Pancreas (tissue), 10 donors: ENCODE results near the gene UBE2L5. TPM values are rescaled to one million over a fixed set of nuclear protein-coding genes. Genes with fewer than 3 reads are reported as not detected.
"Not testable (repeated sequence)": the region's sequence is repeated elsewhere in the genome, so short reads cannot be mapped to it uniquely, and the experiment has no call there.

ENCODE experiments used
- ATAC-seq, 4 donors: fragments of 200-7000 bp; cut with Tn5 transposase; one replicate each; pipeline versions ENCODE4 v1.8.0 to v1.9.1; 2020; ENCODE audit warnings: mild to moderate bottlenecking in 4 of 4, moderate library complexity in 4 of 4
- DNase-seq, 6 donors: peaks; one replicate each; pipeline ENCODE4 v3.0.0-alpha.2; 2020
- FAIRE-seq: peaks from 2 replicates; lab custom pipeline; 2012; peaks lifted over from hg19 to GRCh38; lab: Jason Lieb, UNC
- H3K27ac ChIP-seq, 4 donors: fragments of 200-600 bp; sonication (generic); 1 replicate in 3 of 4; 2 replicates in 1 of 4; pipeline versions ENCODE4 v1.5.0 to v1.8.0; 2020
- H3K27me3 ChIP-seq, 4 donors: fragments of 200-600 bp; one replicate each; pipeline ENCODE4 v1.8.0; 2021
- H3K36me3 ChIP-seq, 3 donors: fragments of 200-600 bp; sonication (generic) in 1 of 3; one replicate each; pipeline versions ENCODE4 v1.5.0 to v1.8.0; 2020 to 2021
- H3K4me1 ChIP-seq, 3 donors: fragments of 200-600 bp; one replicate each; pipeline ENCODE4 v1.8.0; 2021
- H3K4me3 ChIP-seq, 4 donors: fragments of 200-600 bp; sonication (generic) in 2 of 4; one replicate each; pipeline versions ENCODE4 v1.5.0 to v1.8.0; 2020 to 2021
- H3K9me3 ChIP-seq, 4 donors: fragments of 200-600 bp; one replicate each; pipeline ENCODE4 v1.8.0; 2021
- WGBS, 2 donors: extraction: QIAGEN DNeasy Blood & Tissue Kit; methylation state at CpG; one replicate each; pipeline ENCODE4 v1.1.7; 2013; 5-methylcytosine and 5-hydroxymethylcytosine counted together
- intact Hi-C, 3 donors: fragments of 100-400 bp; cut with DNase I; formaldehyde crosslinking; loops; one replicate each; pipeline versions ENCODE4 v1.11.1 to v1.14.2; 2022
- polyA plus RNA-seq, 2 donors: library from polyadenylated mRNA; stranded (reverse); fragments of 200-250 nt; gene quantifications; one replicate each; pipeline ENCODE4 v1.2.3, GENCODE V29; 2013
- total RNA-seq, 6 donors: library from RNA; stranded (reverse); fragmentation: NEBNext Ultra II Directional in 4 of 6; extraction: Animal tissue kit (Norgen Biotek cat#: 25700) in 4 of 6; gene quantifications; one replicate each; pipeline versions ENCODE4 v1.2.1 to v1.2.4, GENCODE V29; 2021 to 2023
- TF ChIP-seq, protein P1 (sequence below), 4 donors: fragments of 200-600 bp; sonication (generic) in 3 of 4; IDR thresholded peaks; one replicate each; pipeline versions ENCODE4 v1.5.0 to v1.8.0; 2021; ENCODE audit warnings: antibody characterized with exemption in 4 of 4
- donor health status: healthy with polysubstance abuse.
- donor health status: DM: no; HTN: no; CAD: no; lungs with moderate emphysema.
- donor health status: DM: no; HTN: no; CAD: no.
- donor health status: control.
- donor health status: control.
- donor health status: Bipolar disorder and iron deficiency.
- donor health status: DM: yes; HTN: yes; CAD: no.
- donor health status: DM: no; HTN: no; CAD: no.
- donor health status: DM: no; HTN: no; CAD: no.
- donor health status: DM: yes; HTN: yes; CAD: no.

UBE2L5 gene
- total and polyA plus RNA-seq, 8 donors: 0.02 TPM; not detected in 7

DNA sequence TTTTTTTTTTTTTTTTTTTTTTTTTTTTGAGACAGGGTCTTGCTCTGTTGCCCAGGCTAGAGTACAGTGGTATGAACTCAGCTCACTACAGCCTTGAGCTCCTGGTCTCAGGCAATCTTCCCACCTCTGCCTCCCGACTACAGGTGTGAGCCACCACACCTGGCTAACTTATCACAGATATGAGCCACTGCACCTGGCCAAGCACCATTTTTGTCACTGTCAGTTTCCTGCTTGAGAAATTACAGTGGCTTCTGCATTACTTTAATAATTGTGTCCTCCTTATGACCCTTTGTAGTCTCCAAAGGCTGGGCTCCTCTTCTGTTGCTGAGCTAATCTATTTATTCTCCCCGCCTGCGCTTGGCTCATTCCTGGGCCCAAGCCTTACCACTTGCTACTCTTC is 16.0 kb downstream of the UBE2L5 start:
- H3K27ac ChIP-seq: no peak overlapping the region
- H3K4me3 ChIP-seq: no peak overlapping the region
- FAIRE-seq: no peak
- 77 to 79% methylated on average over 3 of the region's 3 CpGs for WGBS, 2 donors
- H3K9me3 ChIP-seq: no peaks in the 10 kb centered on the region
- H3K4me1 ChIP-seq: no peaks in the 10 kb centered on the region
- TF ChIP-seq, protein P1, sequence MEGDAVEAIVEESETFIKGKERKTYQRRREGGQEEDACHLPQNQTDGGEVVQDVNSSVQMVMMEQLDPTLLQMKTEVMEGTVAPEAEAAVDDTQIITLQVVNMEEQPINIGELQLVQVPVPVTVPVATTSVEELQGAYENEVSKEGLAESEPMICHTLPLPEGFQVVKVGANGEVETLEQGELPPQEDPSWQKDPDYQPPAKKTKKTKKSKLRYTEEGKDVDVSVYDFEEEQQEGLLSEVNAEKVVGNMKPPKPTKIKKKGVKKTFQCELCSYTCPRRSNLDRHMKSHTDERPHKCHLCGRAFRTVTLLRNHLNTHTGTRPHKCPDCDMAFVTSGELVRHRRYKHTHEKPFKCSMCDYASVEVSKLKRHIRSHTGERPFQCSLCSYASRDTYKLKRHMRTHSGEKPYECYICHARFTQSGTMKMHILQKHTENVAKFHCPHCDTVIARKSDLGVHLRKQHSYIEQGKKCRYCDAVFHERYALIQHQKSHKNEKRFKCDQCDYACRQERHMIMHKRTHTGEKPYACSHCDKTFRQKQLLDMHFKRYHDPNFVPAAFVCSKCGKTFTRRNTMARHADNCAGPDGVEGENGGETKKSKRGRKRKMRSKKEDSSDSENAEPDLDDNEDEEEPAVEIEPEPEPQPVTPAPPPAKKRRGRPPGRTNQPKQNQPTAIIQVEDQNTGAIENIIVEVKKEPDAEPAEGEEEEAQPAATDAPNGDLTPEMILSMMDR (IDR thresholded peaks at IDR 0.05): no peak
- H3K36me3 ChIP-seq: no peaks in the 10 kb centered on the region
- no peaks in the 10 kb centered on the region for H3K27me3 ChIP-seq
- intact Hi-C loops: no loop called here
- no peak for ATAC-seq
- DNase-seq: no peak

- Histone ChIP-seq H3K9me3 (no peaks in the 10 kb centered on the region), H3K4me3 (no peak overlapping the region), H3K4me1 (no peaks in the 10 kb centered on the region), H3K36me3 (no peaks in the 10 kb centered on the region), H3K27ac (no peak overlapping the region), H3K27me3 (no peaks in the 10 kb centered on the region)
- DNase-seq: no peak
- 52 to 64% methylated on average over 8 of the region's 8 CpGs for WGBS, 2 donors
- intact Hi-C loops: no loop called here
- no peak for FAIRE-seq
- peak in 1 of 4 donors; percentile 7 for ATAC-seq
- TF ChIP-seq, protein P1 (IDR thresholded peaks at IDR 0.05): no peak
These were observed 18.8 kb downstream of the UBE2L5 start for GRCh38 chr13:30440910-30441703.

GRCh38 chr13:30442926-30443325 is 20.6 kb downstream of the UBE2L5 start:
- ATAC-seq: no peak
- FAIRE-seq: no peak
- H3K4me1 ChIP-seq: no peaks in the 10 kb centered on the region
- no peaks in the 10 kb centered on the region for H3K27me3 ChIP-seq
- no peak overlapping the region for H3K27ac ChIP-seq
- H3K4me3 ChIP-seq: no peak overlapping the region
- intact Hi-C loops: no loop called here
- TF ChIP-seq, protein P1 (IDR thresholded peaks at IDR 0.05): no peak
- no peaks in the 10 kb centered on the region for H3K9me3 ChIP-seq
- H3K36me3 ChIP-seq: no peaks in the 10 kb centered on the region
- DNase-seq: no peak
- WGBS, 2 donors: 70 to 89% methylated on average over 5 of the region's 5 CpGs

DNA sequence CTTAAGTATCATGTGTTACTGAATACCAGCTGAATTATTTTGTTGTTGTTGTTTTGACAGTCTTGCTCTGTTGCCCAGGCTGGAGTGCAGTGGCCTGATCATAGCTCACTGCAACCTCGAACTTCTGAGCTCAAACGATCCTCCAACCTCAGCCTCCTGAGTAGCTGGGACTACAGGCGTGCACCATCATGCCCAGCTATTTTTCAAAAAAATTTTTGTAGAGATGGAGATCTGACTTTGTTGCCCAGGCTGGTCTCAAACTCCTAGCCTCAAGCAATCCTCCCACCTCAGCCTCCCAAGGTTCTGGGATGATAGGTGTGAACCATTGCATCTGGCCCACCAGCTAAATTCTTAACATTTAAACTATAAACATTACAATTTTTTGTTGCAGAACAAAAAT is 21.2 kb downstream of the UBE2L5 start:
- H3K27ac ChIP-seq, DNase-seq, ATAC-seq, H3K36me3 ChIP-seq, FAIRE-seq, H3K27me3 ChIP-seq, intact Hi-C loops, H3K4me3 ChIP-seq, H3K4me1 ChIP-seq, H3K9me3 ChIP-seq: not testable (repeated sequence)
- WGBS, 2 donors: 88 to 96% methylated on average over 3 of the region's 3 CpGs

DNA sequence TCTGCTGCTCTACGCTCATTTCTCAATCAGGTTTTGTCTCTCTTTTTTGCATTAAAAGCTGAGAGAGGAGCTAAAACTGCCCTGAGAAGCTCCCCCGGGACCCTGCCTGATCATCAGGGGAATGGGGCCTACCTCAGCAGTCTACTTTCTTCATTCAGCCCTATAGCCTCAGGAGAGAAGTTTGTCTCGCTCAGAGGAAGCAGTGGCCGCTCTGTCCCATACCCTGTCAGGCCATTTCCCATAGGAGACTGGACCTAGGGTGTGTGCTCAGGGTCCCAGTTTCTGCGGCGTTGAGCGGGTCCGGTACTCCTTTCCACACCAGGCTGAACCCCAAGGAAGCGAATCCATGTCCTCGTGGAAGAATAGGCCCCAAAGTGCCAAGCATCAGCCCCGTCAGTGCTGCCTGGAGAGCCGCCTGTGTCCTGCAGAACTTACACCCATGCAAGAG is 21.7 kb downstream of the UBE2L5 start:
- H3K27me3 ChIP-seq: no peaks in the 10 kb centered on the region
- H3K9me3 ChIP-seq: no peaks in the 10 kb centered on the region
- DNase-seq (no peak), FAIRE-seq (no peak), ATAC-seq (no peak)
- no peak overlapping the region for H3K27ac ChIP-seq
- TF ChIP-seq, protein P1 (IDR thresholded peaks at IDR 0.05): no peak
- intact Hi-C loops: no loop called here
- no peaks in the 10 kb centered on the region for H3K36me3 ChIP-seq
- 95 to 97% methylated on average over 12 of the region's 12 CpGs for WGBS, 2 donors
- H3K4me1 ChIP-seq: no peaks in the 10 kb centered on the region
- H3K4me3 ChIP-seq: no peak overlapping the region
